ENCODE results near the gene RNASE2. TPM values are rescaled to one million over a fixed set of nuclear protein-coding genes. Genes with fewer than 3 reads are reported as not detected.

The RNASE2 gene
- total RNA-seq, 4 donors from 2014 or later = 0.44 to 1.3 (median 0.44) TPM; not detected in 1

GRCh38 chr14:20999591-20999990 is 44.3 kb downstream of the RNASE2 start:
- Histone ChIP-seq H3K4me1 (peaks cover 9 to 62% (median 14%) of the 10 kb centered on the region in 3 donors), H3K9me3 (no peaks in the 10 kb centered on the region), H3K27ac (peak overlapping the region; percentile 56 to 89 (median 77)), H3K4me3 (peak overlapping the region in 1 of 4 donors; percentile 33), H3K27me3 (no peaks in the 10 kb centered on the region), H3K36me3 (peaks cover 7 to 29% (median 25%) of the 10 kb centered on the region in 3 donors)
- TF ChIP-seq POLR2A (IDR thresholded peaks at IDR 0.05) (no peak), CTCF (IDR thresholded peaks at IDR 0.05) (no peak)
- no peak for DNase-seq
- 49 to 71% methylated on average over 3 to 4 of the region's 4 CpGs for WGBS, 2 donors
- intact Hi-C loops (cut with DNase I) = no loop called here

- Histone ChIP-seq H3K9me3 (no peaks in the 10 kb centered on the region), H3K36me3 (peaks cover 0 to 13% (median 9%) of the 10 kb centered on the region in 3 donors), H3K27ac (no peak overlapping the region), H3K4me1 (peaks cover 9 to 52% (median 14%) of the 10 kb centered on the region in 3 donors), H3K4me3 (no peak overlapping the region), H3K27me3 (no peaks in the 10 kb centered on the region)
- no peak for DNase-seq
- WGBS, 2 donors = 74 to 86% methylated on average over 4 of the region's 7 CpGs
- TF ChIP-seq POLR2A (IDR thresholded peaks at IDR 0.05) (no peak), CTCF (IDR thresholded peaks at IDR 0.05) (no peak)
- intact Hi-C loops (cut with DNase I) = no loop called here
Observed at GRCh38 chr14:21001218-21001617, 45.9 kb downstream of the RNASE2 start.

GRCh38 chr14:21003788-21004346 is 48.6 kb downstream of the RNASE2 start:
- TF ChIP-seq POLR2A (IDR thresholded peaks at IDR 0.05) = no peak
- TF ChIP-seq CTCF (IDR thresholded peaks at IDR 0.05) = no peak
- intact Hi-C loops (cut with DNase I) = no loop called here
- peaks cover 7 to 26% (median 9%) of the 10 kb centered on the region in 3 donors for H3K4me1 ChIP-seq
- no peaks in the 10 kb centered on the region for H3K9me3 ChIP-seq
- H3K27me3 ChIP-seq = no peaks in the 10 kb centered on the region
- H3K27ac ChIP-seq = no peak overlapping the region
- H3K36me3 ChIP-seq = no peaks in the 10 kb centered on the region
- H3K4me3 ChIP-seq = no peak overlapping the region
- 87 to 88% methylated on average over 8 to 11 of the region's 14 CpGs for WGBS, 2 donors
- no peak for DNase-seq

Small RNA genes within 50 kb of the gene (small RNA-seq; reads per million reads assigned to genes)
- gene RN7SL189P = 0 reads per million in 4 donors

Other genes starting within 250 kb of the RNASE2 start
- not detected for gene EDDM3A, start 209.6 kb upstream of the RNASE2 start, total RNA-seq
- not detected for gene EDDM3B, start 187.1 kb upstream of the RNASE2 start, total RNA-seq
- gene RNASE6, start 174.2 kb upstream of the RNASE2 start, total RNA-seq = 10 to 100 TPM in 2 of 4 donors, under 1 TPM in 2; 0.26 to 22.3 (median 7.1) TPM
- 100 to 1,000 TPM in 2 of 4 donors, 10 to 100 TPM in 2; 12.0 to 297 (median 61.0) TPM for gene RNASE1, start 152.6 kb upstream of the RNASE2 start, total RNA-seq
- not detected for gene RNASE3, start 64.1 kb upstream of the RNASE2 start, total RNA-seq
- gene METTL17, start 34.5 kb downstream of the RNASE2 start, total RNA-seq = 10 to 100 TPM; 53.6 to 74.6 (median 68.5) TPM
- gene SLC39A2, start 43.8 kb downstream of the RNASE2 start, total RNA-seq = 10 to 100 TPM in 3 of 4 donors, 1 to 10 TPM in 1; 8.6 to 23.2 (median 14.9) TPM
- 100 to 1,000 TPM in 3 of 4 donors, 10 to 100 TPM in 1; 96.3 to 209 (median 142) TPM for gene NDRG2, start 69.6 kb downstream of the RNASE2 start, total RNA-seq
- gene TPPP2, start 74.7 kb downstream of the RNASE2 start, total RNA-seq = not detected
- not detected for gene RNASE13, start 79.3 kb downstream of the RNASE2 start, total RNA-seq
- gene RNASE7, start 86.9 kb downstream of the RNASE2 start, total RNA-seq = 10 to 100 TPM in 1 of 4 donors, 1 to 10 TPM in 1, under 1 TPM in 1, not detected in 1; 0.97 to 13.3 (median 1.1) TPM
- not detected for gene RNASE8, start 102.3 kb downstream of the RNASE2 start, total RNA-seq
- gene ARHGEF40, start 114.8 kb downstream of the RNASE2 start, total RNA-seq = 10 to 100 TPM in 1 of 4 donors, 1 to 10 TPM in 3; 1.3 to 10.3 (median 3.6) TPM
- gene ZNF219, start 143.2 kb downstream of the RNASE2 start, total RNA-seq = 10 to 100 TPM; 47.1 to 68.3 (median 61.3) TPM
- gene TMEM253, start 145.6 kb downstream of the RNASE2 start, total RNA-seq = 1 to 10 TPM in 1 of 4 donors, under 1 TPM in 1, not detected in 2; 0.95 to 1.5 TPM
- gene OR5AU1, start 200.6 kb downstream of the RNASE2 start, total RNA-seq = not detected

Data from esophagus squamous epithelium (tissue), 5 donors.